HL-60 (cell line): ENCODE data around the gene COL24A1.

ENCODE experiments used
- DNase-seq, 2 experiments: peaks; one replicate each; pipeline ENCODE4 v3.0.0-alpha.2; 2010 to 2020; ENCODE audit warnings: low read depth in 1 of 2, low spot score in 1 of 2
- H3K27ac ChIP-seq: fragments of 250-450 bp; sonication (Bioruptor Pico); replicated peaks from 2 replicates; pipeline ENCODE4 v1.5.1; 2020; ENCODE audit warnings: mild to moderate bottlenecking, moderate library complexity
- H3K27me3 ChIP-seq: fragments of 250-450 bp; sonication (Bioruptor Pico); 2 replicates; pipeline ENCODE4 v1.5.1; 2021; ENCODE audit warnings: mild to moderate bottlenecking, moderate library complexity; ENCODE audit not compliant: insufficient read depth, poor library complexity, severe bottlenecking
- H3K4me3 ChIP-seq: replicated peaks from 2 replicates; pipeline ENCODE4 v1.5.1; 2011; ENCODE audit warnings: mild to moderate bottlenecking, control low read depth, low read length; ENCODE audit not compliant: insufficient read depth
- CTCF ChIP-seq: IDR thresholded peaks from one replicate; pipeline ENCODE4 v1.5.1; 2011; ENCODE audit warnings: low read length, control low read depth, inconsistent platforms; ENCODE audit not compliant: insufficient read depth
- GABPA ChIP-seq: IDR thresholded peaks from 2 replicates; pipeline ENCODE4 v1.6.1; 2012; ENCODE audit warnings: low read depth
- POLR2AphosphoS5 ChIP-seq: IDR thresholded peaks from 2 replicates; pipeline ENCODE4 v1.6.1; 2012; ENCODE audit warnings: low read depth
- SPI1 ChIP-seq: IDR thresholded peaks from 2 replicates; pipeline ENCODE4 v1.6.1; 2012; ENCODE audit warnings: low read depth, mild to moderate bottlenecking, borderline replicate concordance
- TF ChIP-seq, protein P1 (sequence below): IDR thresholded peaks from 2 replicates; pipeline ENCODE4 v1.6.1; 2012; ENCODE audit warnings: low read depth; ENCODE audit not compliant: insufficient replicate concordance

Gene COL24A1

GRCh38 chr1:85806236-85806965 lies 350.2 kb downstream of the COL24A1 start:
- no peak for DNase-seq
- TF ChIP-seq, protein P1, sequence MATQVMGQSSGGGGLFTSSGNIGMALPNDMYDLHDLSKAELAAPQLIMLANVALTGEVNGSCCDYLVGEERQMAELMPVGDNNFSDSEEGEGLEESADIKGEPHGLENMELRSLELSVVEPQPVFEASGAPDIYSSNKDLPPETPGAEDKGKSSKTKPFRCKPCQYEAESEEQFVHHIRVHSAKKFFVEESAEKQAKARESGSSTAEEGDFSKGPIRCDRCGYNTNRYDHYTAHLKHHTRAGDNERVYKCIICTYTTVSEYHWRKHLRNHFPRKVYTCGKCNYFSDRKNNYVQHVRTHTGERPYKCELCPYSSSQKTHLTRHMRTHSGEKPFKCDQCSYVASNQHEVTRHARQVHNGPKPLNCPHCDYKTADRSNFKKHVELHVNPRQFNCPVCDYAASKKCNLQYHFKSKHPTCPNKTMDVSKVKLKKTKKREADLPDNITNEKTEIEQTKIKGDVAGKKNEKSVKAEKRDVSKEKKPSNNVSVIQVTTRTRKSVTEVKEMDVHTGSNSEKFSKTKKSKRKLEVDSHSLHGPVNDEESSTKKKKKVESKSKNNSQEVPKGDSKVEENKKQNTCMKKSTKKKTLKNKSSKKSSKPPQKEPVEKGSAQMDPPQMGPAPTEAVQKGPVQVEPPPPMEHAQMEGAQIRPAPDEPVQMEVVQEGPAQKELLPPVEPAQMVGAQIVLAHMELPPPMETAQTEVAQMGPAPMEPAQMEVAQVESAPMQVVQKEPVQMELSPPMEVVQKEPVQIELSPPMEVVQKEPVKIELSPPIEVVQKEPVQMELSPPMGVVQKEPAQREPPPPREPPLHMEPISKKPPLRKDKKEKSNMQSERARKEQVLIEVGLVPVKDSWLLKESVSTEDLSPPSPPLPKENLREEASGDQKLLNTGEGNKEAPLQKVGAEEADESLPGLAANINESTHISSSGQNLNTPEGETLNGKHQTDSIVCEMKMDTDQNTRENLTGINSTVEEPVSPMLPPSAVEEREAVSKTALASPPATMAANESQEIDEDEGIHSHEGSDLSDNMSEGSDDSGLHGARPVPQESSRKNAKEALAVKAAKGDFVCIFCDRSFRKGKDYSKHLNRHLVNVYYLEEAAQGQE, result no peak
- TF ChIP-seq GABPA (no peak), SPI1 (no peak), CTCF (no peak), POLR2AphosphoS5 (no peak)
- Histone ChIP-seq H3K27ac (no peak overlapping the region), H3K27me3 (no peaks in the 10 kb centered on the region), H3K4me3 (no peak overlapping the region)

DNA sequence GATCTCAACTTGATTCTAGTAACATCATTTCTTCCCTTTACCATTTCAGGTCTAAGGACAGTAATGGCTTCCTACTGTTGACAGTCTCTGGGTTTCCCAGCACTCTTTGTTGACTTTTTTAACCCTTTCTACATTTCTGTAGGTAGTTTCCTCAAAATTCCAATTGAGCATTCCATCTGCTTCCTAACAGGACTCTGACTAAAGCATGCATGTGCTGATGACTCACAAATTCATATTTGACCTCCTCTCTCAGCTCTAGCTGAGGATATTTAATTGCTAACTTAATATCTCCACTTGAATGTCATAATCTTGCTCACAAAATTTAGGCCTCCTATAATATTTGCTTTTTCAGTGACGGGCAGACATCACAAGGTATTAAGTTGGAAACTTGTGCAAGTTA lies 355.1 kb downstream of the COL24A1 start:
- H3K4me3 ChIP-seq, result no peak overlapping the region
- no peak overlapping the region for H3K27ac ChIP-seq
- DNase-seq, result no peak
- TF ChIP-seq GABPA (no peak), POLR2AphosphoS5 (no peak), SPI1 (no peak), CTCF (no peak)
- TF ChIP-seq, protein P1, result no peak
- no peaks in the 10 kb centered on the region for H3K27me3 ChIP-seq

GRCh38 chr1:85799737-85800136 lies 356.8 kb downstream of the COL24A1 start:
- Histone ChIP-seq H3K27me3 (peaks cover 2% of the 10 kb centered on the region), H3K4me3 (no peak overlapping the region), H3K27ac (no peak overlapping the region)
- no peak for TF ChIP-seq CTCF
- TF ChIP-seq GABPA, result no peak
- TF ChIP-seq SPI1, result no peak
- no peak for TF ChIP-seq POLR2AphosphoS5
- TF ChIP-seq, protein P1, result no peak
- DNase-seq, result no peak
